ENCODE results near the gene LZIC. TPM values are rescaled to one million over a fixed set of nuclear protein-coding genes. Genes with fewer than 3 reads are reported as not detected.

Gene LZIC
- total RNA-seq, 1 experiment from 2014 or later: 32.5 TPM

DNA sequence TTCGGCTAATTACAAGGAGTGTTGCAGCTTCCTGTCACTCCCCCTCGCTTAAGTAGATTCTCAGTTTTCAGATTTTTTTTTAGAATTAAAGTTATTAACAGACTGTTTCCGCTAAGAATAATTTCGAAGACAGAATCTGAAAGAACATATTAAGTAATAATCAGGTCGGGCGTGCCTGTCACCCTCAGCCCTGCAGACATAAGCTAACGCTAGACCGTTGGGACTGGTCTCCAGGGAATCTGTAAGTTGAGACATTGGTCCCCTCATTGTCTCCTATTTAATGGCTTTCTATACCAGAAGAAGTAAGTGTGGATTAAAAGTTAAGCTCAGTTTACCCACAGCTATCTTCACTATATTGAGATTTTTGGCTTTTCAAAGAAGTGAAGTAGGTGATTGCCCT is 14.5 kb upstream of the LZIC start:
- TF ChIP-seq EZH2phosphoT487 (IDR thresholded peaks at IDR 0.05; ENCODE audit: borderline replicate concordance, low read length) (no peak), EZH2 (IDR thresholded peaks at IDR 0.05; ENCODE audit: low read length, unreplicated experiment) (no peak)
- TF ChIP-seq, protein P1, sequence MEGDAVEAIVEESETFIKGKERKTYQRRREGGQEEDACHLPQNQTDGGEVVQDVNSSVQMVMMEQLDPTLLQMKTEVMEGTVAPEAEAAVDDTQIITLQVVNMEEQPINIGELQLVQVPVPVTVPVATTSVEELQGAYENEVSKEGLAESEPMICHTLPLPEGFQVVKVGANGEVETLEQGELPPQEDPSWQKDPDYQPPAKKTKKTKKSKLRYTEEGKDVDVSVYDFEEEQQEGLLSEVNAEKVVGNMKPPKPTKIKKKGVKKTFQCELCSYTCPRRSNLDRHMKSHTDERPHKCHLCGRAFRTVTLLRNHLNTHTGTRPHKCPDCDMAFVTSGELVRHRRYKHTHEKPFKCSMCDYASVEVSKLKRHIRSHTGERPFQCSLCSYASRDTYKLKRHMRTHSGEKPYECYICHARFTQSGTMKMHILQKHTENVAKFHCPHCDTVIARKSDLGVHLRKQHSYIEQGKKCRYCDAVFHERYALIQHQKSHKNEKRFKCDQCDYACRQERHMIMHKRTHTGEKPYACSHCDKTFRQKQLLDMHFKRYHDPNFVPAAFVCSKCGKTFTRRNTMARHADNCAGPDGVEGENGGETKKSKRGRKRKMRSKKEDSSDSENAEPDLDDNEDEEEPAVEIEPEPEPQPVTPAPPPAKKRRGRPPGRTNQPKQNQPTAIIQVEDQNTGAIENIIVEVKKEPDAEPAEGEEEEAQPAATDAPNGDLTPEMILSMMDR (conservative IDR thresholded peaks at IDR 0.05; ENCODE audit: low read depth, low read length): no peak
- Histone ChIP-seq H3K79me2 (ENCODE audit: low read length) (no peaks in the 10 kb centered on the region), H3K9me2 (replicated peaks; ENCODE audit: low read length) (no peaks in the 10 kb centered on the region), H3K4me2 (ENCODE audit: low read length) (no peak overlapping the region), H3K9ac (ENCODE audit: low read length) (no peak overlapping the region), H3K36me3 (ENCODE audit: low read depth, low read length) (no peaks in the 10 kb centered on the region), H3K27ac (ENCODE audit: low read length) (no peak overlapping the region), H4K20me1 (ENCODE audit: low read length) (no peaks in the 10 kb centered on the region), H3K27me3 (ENCODE audit: low read length) (no peaks in the 10 kb centered on the region), H3K4me3 (ENCODE audit: low read length) (no peak overlapping the region), H2AFZ (ENCODE audit: low read length) (no peak overlapping the region), H3K4me1 (ENCODE audit: insufficient read depth, low read length) (no peaks in the 10 kb centered on the region), H3K9me3 (ENCODE audit: low read length) (no peaks in the 10 kb centered on the region), H3F3A (ENCODE audit: low read length, unreplicated experiment) (no peaks in the 10 kb centered on the region)
- intact Hi-C loops (cut with micrococcal nuclease): loop anchor here (10.0 kb wide), 1 partner anchor 377 kb away; no protein-coding TSS in a partner anchor
- ATAC-seq (no peak), DNase-seq (no peak)
- CTCF ChIA-PET: no interaction called here
- BruUV-seq (replicated peaks): no TSS peak
- POLR2A ChIA-PET (ENCODE audit: unreplicated experiment): no interaction called here

DNA sequence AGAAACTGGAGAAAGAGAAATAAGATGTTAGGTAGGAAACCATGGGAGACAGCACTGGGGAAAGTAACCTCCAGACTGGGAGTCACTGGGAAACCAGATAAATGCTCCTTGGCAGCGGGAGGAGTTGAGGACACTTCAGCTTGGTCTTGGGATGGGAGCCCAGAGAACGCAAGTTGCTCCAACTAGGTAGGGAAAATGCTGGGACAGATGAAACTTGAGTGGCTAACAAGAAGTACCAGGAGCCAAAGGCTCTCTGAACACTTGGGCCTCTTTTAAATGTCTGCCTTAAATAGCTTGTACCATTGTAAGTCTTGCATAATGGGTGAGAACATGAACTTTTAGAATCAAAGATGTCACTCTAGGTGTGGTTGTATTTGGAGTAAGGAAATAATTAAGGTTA is 3.1 kb upstream of the LZIC start:
- BruUV-seq (replicated peaks): no TSS peak
- intact Hi-C loops (cut with micrococcal nuclease): loop anchor here (10.0 kb wide), 1 partner anchor 208 kb away; no protein-coding TSS in a partner anchor
- Histone ChIP-seq H3K36me3 (ENCODE audit: low read depth, low read length) (no peaks in the 10 kb centered on the region), H3K79me2 (ENCODE audit: low read length) (peaks cover 23% of the 10 kb centered on the region), H3K9ac (ENCODE audit: low read length) (no peak overlapping the region), H4K20me1 (ENCODE audit: low read length) (no peaks in the 10 kb centered on the region), H3K4me3 (ENCODE audit: low read length) (no peak overlapping the region), H3K4me2 (ENCODE audit: low read length) (no peak overlapping the region), H2AFZ (ENCODE audit: low read length) (no peak overlapping the region), H3K27me3 (ENCODE audit: low read length) (no peaks in the 10 kb centered on the region), H3F3A (ENCODE audit: low read length, unreplicated experiment) (no peaks in the 10 kb centered on the region), H3K4me1 (ENCODE audit: insufficient read depth, low read length) (peaks cover 15% of the 10 kb centered on the region; the same call in 1 of the 2 replicates), H3K27ac (ENCODE audit: low read length) (no peak overlapping the region), H3K9me2 (replicated peaks; ENCODE audit: low read length) (no peaks in the 10 kb centered on the region), H3K9me3 (ENCODE audit: low read length) (no peaks in the 10 kb centered on the region)
- ChIA-PET POLR2A (ENCODE audit: unreplicated experiment) (no interaction called here), CTCF (interaction anchor here (0.5 kb wide), 1 partner anchor 30 kb away, joined by 3 read pairs; no protein-coding TSS in a partner anchor)
- TF ChIP-seq EZH2phosphoT487 (IDR thresholded peaks at IDR 0.05; ENCODE audit: borderline replicate concordance, low read length): no peak
- TF ChIP-seq, protein P1 (conservative IDR thresholded peaks at IDR 0.05; ENCODE audit: low read depth, low read length): no peak
- TF ChIP-seq EZH2 (IDR thresholded peaks at IDR 0.05; ENCODE audit: low read length, unreplicated experiment): no peak
- ATAC-seq (no peak), DNase-seq (no peak)

DNA sequence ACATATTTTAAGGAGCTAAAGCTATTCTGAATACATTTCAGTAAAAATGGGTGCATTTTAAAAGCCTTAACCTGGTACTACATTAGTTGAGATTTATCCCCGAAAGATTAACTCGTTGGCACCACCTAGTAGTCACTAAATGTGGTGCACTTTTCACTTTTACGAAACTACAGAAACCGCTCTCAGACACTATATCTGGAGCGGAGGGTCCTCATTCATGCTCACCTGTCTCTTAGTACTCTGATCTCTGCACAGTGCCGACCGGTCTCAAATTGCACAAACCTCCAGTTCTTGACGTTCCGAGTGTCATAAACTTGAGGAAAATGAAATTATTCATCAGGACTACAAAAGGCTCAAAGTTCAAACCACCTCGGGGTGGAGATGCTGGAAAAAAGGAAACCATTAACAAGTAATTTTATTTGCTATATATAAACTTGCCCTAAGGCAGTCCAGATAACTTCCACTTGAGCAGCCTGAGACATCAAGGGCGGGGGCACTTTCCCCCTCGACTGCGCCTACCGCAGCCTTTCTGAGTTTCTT is 722 bp downstream of the LZIC start:
- TSS peak; percentile 82 for BruUV-seq (replicated peaks)
- TF ChIP-seq EZH2phosphoT487 (IDR thresholded peaks at IDR 0.05; ENCODE audit: borderline replicate concordance, low read length): no peak
- TF ChIP-seq, protein P1 (conservative IDR thresholded peaks at IDR 0.05; ENCODE audit: low read depth, low read length): peak; percentile 69
- no peak for TF ChIP-seq EZH2 (IDR thresholded peaks at IDR 0.05; ENCODE audit: low read length, unreplicated experiment)
- Histone ChIP-seq H3K79me2 (ENCODE audit: low read length) (peaks cover 23% of the 10 kb centered on the region), H3K9me3 (ENCODE audit: low read length) (no peaks in the 10 kb centered on the region), H3K27me3 (ENCODE audit: low read length) (no peaks in the 10 kb centered on the region), H2AFZ (ENCODE audit: low read length) (peak overlapping the region; percentile 85), H4K20me1 (ENCODE audit: low read length) (no peaks in the 10 kb centered on the region), H3K9me2 (replicated peaks; ENCODE audit: low read length) (no peaks in the 10 kb centered on the region), H3K4me2 (ENCODE audit: low read length) (peak overlapping the region; percentile 89), H3K36me3 (ENCODE audit: low read depth, low read length) (no peaks in the 10 kb centered on the region), H3K9ac (ENCODE audit: low read length) (peak overlapping the region; percentile 98), H3K27ac (ENCODE audit: low read length) (peak overlapping the region; percentile 93), H3K4me3 (ENCODE audit: low read length) (peak overlapping the region; percentile 98), H3K4me1 (ENCODE audit: insufficient read depth, low read length) (peaks cover 10% of the 10 kb centered on the region; the same call in 1 of the 2 replicates), H3F3A (ENCODE audit: low read length, unreplicated experiment) (no peaks in the 10 kb centered on the region)
- intact Hi-C loops (cut with micrococcal nuclease): loop anchor here (1.0 to 10.0 kb wide), 4 partner anchors 49 to 212 kb away; partner anchors contain the start of gene UBE4B
- ChIA-PET CTCF (interaction anchor here (0.6 to 2.1 kb wide), 3 partner anchors 65 to 70 kb away, joined by 3 to 8 read pairs (median 4); no protein-coding TSS in a partner anchor), POLR2A (ENCODE audit: unreplicated experiment) (no interaction called here)
- peak; percentile 73 for DNase-seq
- ATAC-seq: peak; percentile 52
